Fibroblast of lung (primary cell): ENCODE results near the gene ANKRD66. TPM values are rescaled to one million over a fixed set of nuclear protein-coding genes. Genes with fewer than 3 reads are reported as not detected.

Experiments
- DNase-seq, 2 donors: peaks; one replicate each; pipeline versions ENCODE4 v3.0.0 to v3.0.0-alpha.2; 2010; ENCODE audit warnings: low read depth in 2 of 2
- H2AFZ ChIP-seq: 2 replicates; pipeline ENCODE4 v1.5.1; 2012; ENCODE audit warnings: low read length, control low read depth, inconsistent platforms
- H3K27ac ChIP-seq: 2 replicates; pipeline ENCODE4 v1.5.1; 2011; ENCODE audit warnings: low read length, control low read depth; ENCODE audit not compliant: insufficient read depth
- H3K27me3 ChIP-seq: 2 replicates; pipeline ENCODE4 v1.5.1; 2011; ENCODE audit warnings: mild to moderate bottlenecking, low read length; ENCODE audit not compliant: control insufficient read depth, insufficient read depth
- H3K36me3 ChIP-seq: 2 replicates; pipeline ENCODE4 v1.5.1; 2011; ENCODE audit warnings: low read length; ENCODE audit not compliant: control insufficient read depth, insufficient read depth
- H3K4me1 ChIP-seq: 2 replicates; pipeline ENCODE4 v1.5.1; 2011; ENCODE audit warnings: low read length; ENCODE audit not compliant: control insufficient read depth, insufficient read depth; ENCODE audit errors: extremely low read depth
- H3K4me2 ChIP-seq: 2 replicates; pipeline ENCODE4 v1.5.1; 2011; ENCODE audit warnings: low read length, control low read depth; ENCODE audit not compliant: insufficient read depth; ENCODE audit errors: extremely low read depth
- H3K4me3 ChIP-seq, 4 experiments: fragments of 200-600 bp in 1 of 4; sonication (generic) in 1 of 4; replicated peaks in 1 of 4; 2 replicates each; pipeline ENCODE4 v1.5.1; 2011 to 2016; ENCODE audit warnings: low read length in 4 of 4, low read depth in 3 of 4, mild to moderate bottlenecking in 3 of 4, control low read depth in 2 of 4, inconsistent platforms in 1 of 4, mixed read lengths in 1 of 4; ENCODE audit not compliant: insufficient read depth in 1 of 4; ENCODE audit errors: control extremely low read depth in 1 of 4
- H3K79me2 ChIP-seq: 2 replicates; pipeline ENCODE4 v1.5.1; 2012; ENCODE audit warnings: mild to moderate bottlenecking, low read length, inconsistent platforms; ENCODE audit not compliant: control insufficient read depth, insufficient read depth
- H3K9ac ChIP-seq: 2 replicates; pipeline ENCODE4 v1.5.1; 2011; ENCODE audit warnings: mild to moderate bottlenecking, low read length, control low read depth; ENCODE audit not compliant: insufficient read depth
- H3K9me3 ChIP-seq: 2 replicates; pipeline ENCODE4 v1.5.1; 2012; ENCODE audit warnings: low read depth, low read length; ENCODE audit not compliant: control insufficient read depth, insufficient read depth
- H4K20me1 ChIP-seq: 2 replicates; pipeline ENCODE4 v1.5.1; 2011; ENCODE audit warnings: low read length; ENCODE audit not compliant: control insufficient read depth, insufficient read depth; ENCODE audit errors: extremely low read depth
- CTCF ChIP-seq, 2 donors: IDR thresholded peaks in 1 of 2; conservative IDR thresholded peaks in 1 of 2; 1 replicate in 1 of 2; 2 replicates in 1 of 2; pipeline ENCODE4 v1.5.1; 2011 to 2012; ENCODE audit warnings: low read length in 2 of 2, control low read depth in 1 of 2, inconsistent platforms in 1 of 2, low read depth in 1 of 2, mild to moderate bottlenecking in 1 of 2
- EZH2 ChIP-seq: IDR thresholded peaks from 2 replicates; pipeline ENCODE4 v1.5.1; 2012; ENCODE audit warnings: low read length, control low read depth, mild to moderate bottlenecking; ENCODE audit errors: missing control alignments
- polyA plus RNA-seq, 2 donors: library from polyadenylated mRNA; depleted of rRNA in 1 of 2; stranded (reverse) in 1 of 2; unstranded in 1 of 2; fragments of >200 nt; gene quantifications; 2 replicates each; pipeline ENCODE4 v1.2.1, GENCODE V29; 2011 to 2012; ENCODE audit warnings: missing spikeins in 1 of 2
- total RNA-seq: library from RNA; depleted of rRNA; stranded (reverse); fragments of >200 nt; gene quantifications from 2 replicates; pipeline ENCODE4 v1.2.1, GENCODE V29; 2014

ANKRD66 gene
- total and polyA plus RNA-seq, 2 donors (not counting 1 experiment from before 2014, with no cell fraction given), result not detected

- Histone ChIP-seq H2AFZ (no peak overlapping the region), H4K20me1 (no peaks in the 10 kb centered on the region), H3K27me3 (no peaks in the 10 kb centered on the region)
Observed at GRCh38 chr6:46781478-46782378, 35.0 kb downstream of the ANKRD66 start.

GRCh38 chr6:46784535-46784934 lies 37.8 kb downstream of the ANKRD66 start:
- no peak overlapping the region for H3K9ac ChIP-seq
- no peaks in the 10 kb centered on the region for H3K36me3 ChIP-seq
- H3K27ac ChIP-seq, result no peak overlapping the region
- TF ChIP-seq CTCF (conservative IDR thresholded peaks at IDR 0.05 in 1 of 2, IDR thresholded peaks at IDR 0.05 in 1 of 2; ENCODE audit: low read depth in 1 of 2, low read length in 2 of 2) (no peak), EZH2 (no peak)
- no peaks in the 10 kb centered on the region for H3K9me3 ChIP-seq
- H4K20me1 ChIP-seq, result no peaks in the 10 kb centered on the region
- no peaks in the 10 kb centered on the region for H3K27me3 ChIP-seq
- H3K79me2 ChIP-seq, result no peaks in the 10 kb centered on the region
- DNase-seq, result no peak
- no peaks in the 10 kb centered on the region for H3K4me1 ChIP-seq
- no peak overlapping the region for H3K4me2 ChIP-seq
- H2AFZ ChIP-seq, result no peak overlapping the region
- no peak overlapping the region for H3K4me3 ChIP-seq

More at GRCh38 chr6:46781478-46782378, 35.0 kb downstream of the ANKRD66 start:
- no peaks in the 10 kb centered on the region for H3K4me1 ChIP-seq
- no peak overlapping the region for H3K27ac ChIP-seq
- H3K4me3 ChIP-seq, result no peak overlapping the region
- H3K36me3 ChIP-seq, result no peaks in the 10 kb centered on the region
- DNase-seq, result peak; percentile 49 to 74
- H3K4me2 ChIP-seq, result no peak overlapping the region
- TF ChIP-seq EZH2 (no peak), CTCF (conservative IDR thresholded peaks at IDR 0.05 in 1 of 2, IDR thresholded peaks at IDR 0.05 in 1 of 2; ENCODE audit: low read depth in 1 of 2, low read length in 2 of 2) (peak; percentile 71 to 73)
- H3K79me2 ChIP-seq, result no peaks in the 10 kb centered on the region
- H3K9ac ChIP-seq, result no peak overlapping the region
- H3K9me3 ChIP-seq, result no peaks in the 10 kb centered on the region

- Histone ChIP-seq H3K79me2 (no peaks in the 10 kb centered on the region), H3K36me3 (no peaks in the 10 kb centered on the region), H4K20me1 (no peaks in the 10 kb centered on the region), H3K4me3 (no peak overlapping the region), H3K4me2 (no peak overlapping the region), H3K27me3 (no peaks in the 10 kb centered on the region), H3K4me1 (no peaks in the 10 kb centered on the region), H3K27ac (no peak overlapping the region), H3K9me3 (no peaks in the 10 kb centered on the region), H2AFZ (no peak overlapping the region), H3K9ac (no peak overlapping the region)
- no peak for DNase-seq
- no peak for TF ChIP-seq EZH2
- TF ChIP-seq CTCF (conservative IDR thresholded peaks at IDR 0.05 in 1 of 2, IDR thresholded peaks at IDR 0.05 in 1 of 2; ENCODE audit: low read depth in 1 of 2, low read length in 2 of 2), result no peak
Observed at GRCh38 chr6:46787871-46788540, 41.3 kb downstream of the ANKRD66 start.
